Measurements from ENCODE around the gene HCN4.

HCN4 gene

DNA sequence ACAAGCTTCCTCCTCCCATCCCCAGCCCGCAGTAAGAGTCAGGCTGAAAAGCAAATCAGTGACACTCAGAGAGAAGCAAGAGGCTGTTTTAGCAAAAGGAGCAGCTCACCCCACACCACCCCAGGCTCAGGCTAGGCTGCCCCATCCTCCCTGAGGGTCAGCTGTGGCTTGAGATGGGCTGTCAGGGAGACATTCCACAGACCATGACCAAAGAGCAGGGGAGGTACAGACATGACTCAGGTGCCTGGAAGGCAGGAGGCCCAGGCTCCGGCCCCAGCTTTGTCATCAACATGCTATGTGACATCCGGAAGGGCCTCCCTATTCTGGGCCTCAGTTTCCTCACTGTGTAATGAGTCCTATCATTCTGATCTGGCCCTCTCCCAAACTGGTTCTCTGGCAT, 24.7 kb downstream of the HCN4 start:
- no peak for DNase-seq (ENCODE audit: low read depth)
- H3K4me3 ChIP-seq (ENCODE audit: low read depth, low read length): no peak overlapping the region
- TF ChIP-seq, protein P1, sequence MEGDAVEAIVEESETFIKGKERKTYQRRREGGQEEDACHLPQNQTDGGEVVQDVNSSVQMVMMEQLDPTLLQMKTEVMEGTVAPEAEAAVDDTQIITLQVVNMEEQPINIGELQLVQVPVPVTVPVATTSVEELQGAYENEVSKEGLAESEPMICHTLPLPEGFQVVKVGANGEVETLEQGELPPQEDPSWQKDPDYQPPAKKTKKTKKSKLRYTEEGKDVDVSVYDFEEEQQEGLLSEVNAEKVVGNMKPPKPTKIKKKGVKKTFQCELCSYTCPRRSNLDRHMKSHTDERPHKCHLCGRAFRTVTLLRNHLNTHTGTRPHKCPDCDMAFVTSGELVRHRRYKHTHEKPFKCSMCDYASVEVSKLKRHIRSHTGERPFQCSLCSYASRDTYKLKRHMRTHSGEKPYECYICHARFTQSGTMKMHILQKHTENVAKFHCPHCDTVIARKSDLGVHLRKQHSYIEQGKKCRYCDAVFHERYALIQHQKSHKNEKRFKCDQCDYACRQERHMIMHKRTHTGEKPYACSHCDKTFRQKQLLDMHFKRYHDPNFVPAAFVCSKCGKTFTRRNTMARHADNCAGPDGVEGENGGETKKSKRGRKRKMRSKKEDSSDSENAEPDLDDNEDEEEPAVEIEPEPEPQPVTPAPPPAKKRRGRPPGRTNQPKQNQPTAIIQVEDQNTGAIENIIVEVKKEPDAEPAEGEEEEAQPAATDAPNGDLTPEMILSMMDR (IDR thresholded peaks at IDR 0.05; ENCODE audit: low read depth, low read length): no peak
- TF ChIP-seq MYC (IDR thresholded peaks at IDR 0.05; ENCODE audit: low read depth, low read length): no peak

DNA sequence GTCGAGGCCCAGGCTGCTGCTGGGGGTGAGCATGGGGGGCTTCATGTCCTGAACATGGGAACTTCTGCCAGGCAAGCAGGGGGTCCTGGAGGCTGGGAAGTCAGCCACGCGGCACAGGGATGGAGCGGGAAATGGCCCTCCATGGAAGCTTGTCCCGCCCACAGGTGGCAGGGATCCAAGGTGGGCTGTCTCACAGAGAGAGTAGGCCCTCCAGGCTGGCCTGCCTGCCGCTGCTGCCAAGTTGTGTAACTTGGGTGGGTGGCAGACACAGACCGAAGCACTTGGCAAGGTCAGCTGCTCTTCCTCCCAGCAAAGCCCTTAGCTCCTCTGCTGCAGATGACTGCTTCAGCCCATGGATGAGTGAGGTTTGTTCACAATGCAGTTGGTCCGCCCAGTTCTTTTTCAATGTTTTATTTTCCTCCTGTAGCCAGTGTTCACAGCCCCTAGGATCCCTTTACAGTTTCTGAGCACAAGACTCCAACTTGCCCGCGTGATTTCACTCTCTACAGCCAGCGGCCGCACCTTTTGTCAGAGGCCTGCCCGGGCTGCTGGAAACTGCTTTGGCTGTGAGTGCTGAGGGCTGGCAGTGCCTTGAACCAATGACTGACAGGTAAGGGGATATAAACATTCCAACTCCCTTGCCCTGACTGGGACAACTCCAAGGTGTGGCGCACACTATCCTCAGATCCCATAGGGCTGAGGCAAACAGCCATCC, 26.7 kb downstream of the HCN4 start:
- TF ChIP-seq, protein P1 (IDR thresholded peaks at IDR 0.05; ENCODE audit: low read depth, low read length): no peak
- TF ChIP-seq POLR2A (IDR thresholded peaks at IDR 0.05; ENCODE audit: extremely low read depth, insufficient read length) (no peak), MYC (IDR thresholded peaks at IDR 0.05; ENCODE audit: low read depth, low read length) (no peak)
- TF ChIP-seq, protein P2, sequence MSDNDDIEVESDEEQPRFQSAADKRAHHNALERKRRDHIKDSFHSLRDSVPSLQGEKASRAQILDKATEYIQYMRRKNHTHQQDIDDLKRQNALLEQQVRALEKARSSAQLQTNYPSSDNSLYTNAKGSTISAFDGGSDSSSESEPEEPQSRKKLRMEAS (IDR thresholded peaks at IDR 0.05; ENCODE audit: low read depth, low read length): no peak
- no peak overlapping the region for H3K4me3 ChIP-seq (ENCODE audit: low read depth, low read length)
- DNase-seq (ENCODE audit: low read depth): no peak

DNA sequence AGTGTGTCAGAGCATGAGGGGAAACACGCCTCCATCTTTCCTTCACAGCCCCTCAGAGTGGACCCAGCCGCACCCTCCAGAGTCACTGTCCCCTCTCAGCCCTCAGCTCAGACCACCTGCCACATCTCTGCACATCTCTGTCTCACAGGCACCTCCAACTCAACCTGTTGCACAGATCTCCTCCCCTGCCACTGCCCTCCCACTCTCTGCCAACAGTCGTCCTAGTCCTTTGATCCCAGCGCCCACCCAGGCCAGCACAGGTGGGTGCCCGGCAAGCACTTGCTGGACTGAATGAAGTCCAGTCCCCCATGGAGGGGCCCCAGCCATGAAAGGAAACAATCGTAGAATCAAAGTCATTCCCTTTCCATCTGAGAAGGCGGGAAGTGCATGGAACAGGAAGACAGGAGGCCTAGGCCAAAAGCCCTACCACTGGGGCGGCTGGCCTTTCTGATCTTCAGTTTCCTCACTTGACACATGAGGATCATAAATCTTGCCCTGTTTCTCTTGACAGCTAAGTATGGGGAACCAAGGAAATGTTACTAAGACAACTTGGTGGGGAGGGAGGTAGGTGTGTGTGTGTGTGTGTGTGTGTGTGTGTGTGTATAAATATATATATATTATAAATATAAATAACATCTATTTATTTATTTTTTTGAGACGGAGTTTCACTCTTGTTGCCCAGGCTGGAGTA, 28.1 kb downstream of the HCN4 start:
- TF ChIP-seq MYC (IDR thresholded peaks at IDR 0.05; ENCODE audit: low read depth, low read length) (no peak), POLR2A (IDR thresholded peaks at IDR 0.05; ENCODE audit: extremely low read depth, insufficient read length) (no peak)
- TF ChIP-seq, protein P2 (IDR thresholded peaks at IDR 0.05; ENCODE audit: low read depth, low read length): no peak
- H3K4me3 ChIP-seq (ENCODE audit: low read depth, low read length): no peak overlapping the region
- DNase-seq (ENCODE audit: low read depth): no peak

DNA sequence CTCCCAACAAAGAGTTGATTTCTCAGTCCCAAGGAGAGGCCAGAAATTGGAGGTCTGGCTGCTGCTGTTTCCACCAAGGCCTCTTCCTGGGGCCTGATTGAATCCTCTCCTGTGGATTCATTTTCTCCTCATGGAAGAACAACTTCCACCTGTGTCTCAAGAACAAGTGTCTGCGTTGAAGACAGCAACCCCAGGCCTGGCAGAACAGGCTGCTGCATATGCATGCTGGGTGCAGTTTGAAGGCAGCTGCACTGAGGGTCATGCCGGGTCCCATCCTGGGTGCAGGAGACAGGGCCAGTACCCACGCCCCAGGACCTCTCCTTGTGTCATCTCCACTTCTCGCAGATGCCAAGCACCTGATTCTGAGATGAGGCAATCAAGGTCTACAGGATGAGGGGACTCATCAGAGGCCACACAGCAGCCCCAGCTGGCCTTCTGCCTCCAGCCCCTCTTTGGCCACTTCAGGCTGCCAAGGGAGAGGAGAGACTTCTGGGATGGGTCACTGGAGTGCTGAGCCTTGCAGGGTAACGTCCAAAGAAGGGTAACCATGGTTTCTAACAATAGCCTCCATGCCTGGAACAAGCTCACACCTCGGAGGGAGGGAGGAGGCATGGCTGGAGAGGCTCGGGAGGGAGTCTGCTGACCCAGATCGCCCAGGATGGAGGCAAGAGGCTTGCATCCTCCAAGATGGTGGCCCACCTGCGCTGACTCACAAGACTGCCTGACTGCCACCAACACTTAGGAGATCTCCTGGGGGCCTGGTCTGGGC, 30.0 kb downstream of the HCN4 start:
- TF ChIP-seq, protein P2 (IDR thresholded peaks at IDR 0.05; ENCODE audit: low read depth, low read length): no peak
- TF ChIP-seq POLR2A (IDR thresholded peaks at IDR 0.05; ENCODE audit: extremely low read depth, insufficient read length): no peak
- DNase-seq (ENCODE audit: low read depth): no peak
- H3K4me3 ChIP-seq (ENCODE audit: low read depth, low read length): no peak overlapping the region

DNA sequence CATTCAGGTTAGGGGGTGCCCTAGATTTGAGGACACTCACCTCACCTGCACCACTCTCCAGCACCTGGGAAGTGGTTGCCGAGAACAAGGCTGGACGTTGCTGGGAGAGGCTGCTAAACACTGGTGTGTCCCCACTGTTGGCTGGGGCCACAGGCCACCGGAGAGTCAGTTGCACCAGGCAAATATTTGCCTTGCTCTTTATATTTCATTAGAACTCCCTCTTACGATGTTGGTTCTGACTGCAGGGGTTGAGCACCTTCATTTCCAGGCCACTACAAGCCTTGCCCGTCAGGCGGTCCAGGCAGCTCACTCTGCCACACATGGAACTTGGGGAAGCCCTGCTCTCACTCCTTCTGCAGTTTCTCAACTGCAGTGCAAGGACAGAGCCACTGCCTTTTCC, 30.7 kb downstream of the HCN4 start:
- H3K4me3 ChIP-seq (ENCODE audit: low read depth, low read length): no peak overlapping the region
- TF ChIP-seq MYC (IDR thresholded peaks at IDR 0.05; ENCODE audit: low read depth, low read length) (no peak), POLR2A (IDR thresholded peaks at IDR 0.05; ENCODE audit: extremely low read depth, insufficient read length) (no peak)
- TF ChIP-seq, protein P1 (IDR thresholded peaks at IDR 0.05; ENCODE audit: low read depth, low read length): no peak
- TF ChIP-seq, protein P2 (IDR thresholded peaks at IDR 0.05; ENCODE audit: low read depth, low read length): no peak
- no peak for DNase-seq (ENCODE audit: low read depth)

DNA sequence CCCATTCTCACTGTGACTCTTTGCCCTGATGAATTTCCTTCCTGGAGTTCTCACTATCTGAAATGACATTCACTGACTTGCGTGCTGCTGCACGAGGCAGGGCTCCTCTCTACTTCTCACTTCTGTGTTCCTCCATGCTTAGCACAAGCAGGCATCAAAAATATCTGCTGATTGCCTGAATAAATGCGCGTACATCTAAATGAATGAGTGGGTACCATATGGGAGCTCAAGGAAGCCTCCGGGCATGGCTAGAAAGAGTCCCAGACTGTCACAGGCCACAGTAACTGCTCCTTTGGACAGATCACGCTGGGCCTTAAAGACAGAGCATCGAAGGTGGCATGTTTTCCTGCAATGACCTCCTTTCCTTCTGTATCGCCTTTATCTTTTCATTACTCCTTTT, 31.6 kb downstream of the HCN4 start:
- no peak overlapping the region for H3K4me3 ChIP-seq (ENCODE audit: low read depth, low read length)
- DNase-seq (ENCODE audit: low read depth): no peak
- TF ChIP-seq, protein P1 (IDR thresholded peaks at IDR 0.05; ENCODE audit: low read depth, low read length): no peak
- no peak for TF ChIP-seq MYC (IDR thresholded peaks at IDR 0.05; ENCODE audit: low read depth, low read length)
- TF ChIP-seq, protein P2 (IDR thresholded peaks at IDR 0.05; ENCODE audit: low read depth, low read length): no peak
- TF ChIP-seq POLR2A (IDR thresholded peaks at IDR 0.05; ENCODE audit: extremely low read depth, insufficient read length): no peak
